Nephron progenitor cell (in vitro differentiated cells): ENCODE measurements around the gene LARP6.

ENCODE experiments used
- DNase-seq: peaks from one replicate; pipeline ENCODE4 v3.0.0; 2021
- H3K27ac Mint-ChIP-seq: 2 replicates; pipeline ENCODE4 v1.8.0; 2021; ENCODE audit warnings: mild to moderate bottlenecking, moderate library complexity, mixed read lengths
- H3K27me3 Mint-ChIP-seq: 2 replicates; pipeline ENCODE4 v1.8.0; 2021; ENCODE audit warnings: mild to moderate bottlenecking, low read depth, mixed read lengths; ENCODE audit not compliant: poor library complexity
- H3K36me3 Mint-ChIP-seq: 2 replicates; pipeline ENCODE4 v1.8.0; 2021; ENCODE audit warnings: low read depth, mixed read lengths
- H3K4me1 Mint-ChIP-seq: 2 replicates; pipeline ENCODE4 v1.8.0; 2021; ENCODE audit warnings: mixed read lengths
- H3K4me3 Mint-ChIP-seq: 2 replicates; pipeline ENCODE4 v1.8.0; 2021; ENCODE audit warnings: mild to moderate bottlenecking, moderate library complexity, mixed read lengths
- H3K9me3 Mint-ChIP-seq: 2 replicates; pipeline ENCODE4 v1.8.0; 2021; ENCODE audit warnings: mild to moderate bottlenecking, moderate library complexity, mixed read lengths
- CTCF ChIP-seq: fragments of 200-600 bp; sonication (generic); IDR thresholded peaks from 2 replicates; pipeline ENCODE4 v1.5.0; 2021; ENCODE audit warnings: antibody characterized with exemption

Gene LARP6

GRCh38 chr15:70853973-70854665 is at the start of gene LARP6:
TSS of gene LARP6 (minus strand) at chr15:70854157. CDS start at chr15:70854088, 69 bp downstream.
- H3K9me3 Mint-ChIP-seq = no peaks in the 10 kb centered on the region
- peaks cover 25% of the 10 kb centered on the region for H3K36me3 Mint-ChIP-seq
- no peak for TF ChIP-seq CTCF
- peaks cover 21% of the 10 kb centered on the region for H3K4me1 Mint-ChIP-seq
- H3K27me3 Mint-ChIP-seq = peaks cover 21% of the 10 kb centered on the region
- peak within 1 kb of the TSS; percentile 43 for H3K27ac Mint-ChIP-seq
- H3K4me3 Mint-ChIP-seq = peak within 1 kb of the TSS; percentile 91
- DNase-seq = peak; percentile 84

DNA sequence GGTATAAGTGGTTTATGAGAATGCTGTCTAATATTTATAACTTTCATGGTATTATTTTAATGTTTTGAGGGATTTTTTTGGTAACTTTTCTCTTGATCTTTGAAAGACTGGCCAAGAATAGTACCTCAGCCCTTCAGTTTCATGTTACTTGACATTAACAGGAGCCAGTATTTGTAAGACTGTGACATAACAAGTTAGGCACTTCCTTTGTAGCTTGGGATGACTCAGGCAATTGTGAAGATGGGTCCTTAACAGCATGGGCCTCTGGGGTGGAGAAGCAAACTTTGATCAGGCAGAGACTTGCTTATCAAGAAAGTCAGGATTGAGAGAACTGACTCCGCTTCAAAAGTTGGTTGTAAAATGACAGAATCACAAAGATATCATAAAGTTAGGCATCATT is 48.1 kb upstream of the LARP6 start:
- DNase-seq = no peak
- no peak for TF ChIP-seq CTCF

GRCh38 chr15:70892912-70893560 is 39.1 kb upstream of the LARP6 start:
- Mint-ChIP-seq H3K27me3 (no peaks in the 10 kb centered on the region), H3K4me3 (peak overlapping the region; percentile 94), H3K36me3 (peaks cover 8% of the 10 kb centered on the region), H3K9me3 (no peaks in the 10 kb centered on the region), H3K4me1 (peaks cover 28% of the 10 kb centered on the region), H3K27ac (peak overlapping the region; percentile 98)
- DNase-seq = no peak
- no peak for TF ChIP-seq CTCF

More for the DNA sequence above, 48.1 kb upstream of the LARP6 start:
- no peaks in the 10 kb centered on the region for H3K4me1 Mint-ChIP-seq
- no peaks in the 10 kb centered on the region for H3K27me3 Mint-ChIP-seq
- H3K9me3 Mint-ChIP-seq = peaks cover 4% of the 10 kb centered on the region
- peaks cover 45% of the 10 kb centered on the region for H3K36me3 Mint-ChIP-seq
- no peak overlapping the region for H3K4me3 Mint-ChIP-seq
- H3K27ac Mint-ChIP-seq = no peak overlapping the region

DNA sequence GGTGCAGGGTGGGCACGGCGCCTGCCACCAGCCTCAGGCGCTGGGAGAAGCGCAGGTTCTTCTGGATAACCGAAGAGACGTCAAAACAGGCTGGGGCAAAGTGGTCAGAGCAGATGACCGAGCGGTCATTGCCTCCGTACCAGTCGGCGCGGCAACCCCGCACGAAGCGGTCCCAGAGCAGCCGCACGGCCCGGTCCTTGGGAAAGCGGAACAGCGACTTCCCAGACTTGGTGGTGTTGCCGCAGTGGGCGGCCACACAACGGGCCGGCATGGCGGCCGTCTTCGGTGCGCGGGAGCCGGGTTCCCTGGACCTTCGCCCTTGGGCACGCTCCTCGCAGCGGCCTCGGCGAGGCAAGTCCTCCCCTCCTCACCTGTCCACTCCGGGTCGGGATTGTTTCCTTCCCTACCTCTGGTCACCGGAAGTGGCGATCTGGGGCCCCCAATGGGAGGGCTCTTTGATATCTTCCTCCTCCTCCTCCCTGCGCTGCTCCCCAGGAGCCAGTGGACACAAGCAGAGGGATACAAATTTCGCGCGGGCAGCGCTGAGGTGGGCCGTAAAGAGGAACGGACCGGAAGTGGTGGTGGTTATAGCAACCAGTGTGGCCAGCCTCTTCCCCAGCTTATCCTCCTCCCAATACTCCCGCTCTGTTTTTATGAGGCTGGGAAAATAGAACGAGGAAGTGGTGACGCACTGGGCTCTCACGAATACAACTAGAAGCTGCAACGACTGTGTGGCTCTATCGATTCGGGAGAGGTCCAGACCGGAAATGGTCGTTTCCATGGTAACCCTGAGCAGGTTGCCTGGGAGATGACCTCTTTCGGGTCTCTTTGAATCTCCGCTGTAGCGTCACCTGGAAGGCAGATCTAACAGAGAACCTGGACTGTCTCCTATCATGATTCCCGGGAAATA is 38.3 kb upstream of the LARP6 start, which contains the start of the genes LRRC49 and THAP10:
LRRC49 (plus strand) TSS at position 825 of the 910 bp plus-strand sequence; CDS start at position 894, 69 bp downstream.
THAP10 (minus strand) TSS at position 432 of the 910 bp plus-strand sequence; CDS start at position 271, 161 bp downstream.
- TF ChIP-seq CTCF = no peak
- H3K4me3 Mint-ChIP-seq = peak within 1 kb of the TSS; percentile 94
- peaks cover 11% of the 10 kb centered on the region for H3K36me3 Mint-ChIP-seq
- no peaks in the 10 kb centered on the region for H3K27me3 Mint-ChIP-seq
- peaks cover 28% of the 10 kb centered on the region for H3K4me1 Mint-ChIP-seq
- peak within 1 kb of the TSS; percentile 98 for H3K27ac Mint-ChIP-seq
- peak; percentile 80 for DNase-seq
- H3K9me3 Mint-ChIP-seq = no peaks in the 10 kb centered on the region

DNA sequence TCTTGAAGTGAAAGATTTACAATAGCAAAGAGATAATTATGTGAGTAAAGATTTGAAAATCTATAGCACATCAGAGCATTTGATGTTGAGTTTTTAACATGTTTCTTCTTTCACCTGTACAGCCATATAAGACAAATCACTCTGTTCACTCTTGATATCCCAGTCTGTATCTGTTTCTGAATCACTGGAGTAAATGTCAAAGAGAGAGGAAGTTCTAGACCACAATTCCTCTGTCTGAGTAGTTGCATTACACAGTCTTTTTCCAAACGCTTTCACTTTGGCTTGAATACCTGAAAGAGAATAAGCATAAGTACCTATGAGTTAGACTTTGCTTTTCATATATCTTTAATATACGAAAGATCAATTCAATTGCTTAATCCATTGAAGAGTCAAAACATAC is 28.4 kb upstream of the LARP6 start:
- no peaks in the 10 kb centered on the region for H3K4me1 Mint-ChIP-seq
- H3K27me3 Mint-ChIP-seq = no peaks in the 10 kb centered on the region
- H3K9me3 Mint-ChIP-seq = no peaks in the 10 kb centered on the region

More for the DNA sequence above, 28.4 kb upstream of the LARP6 start:
- no peak for DNase-seq
- Mint-ChIP-seq H3K27ac (no peak overlapping the region), H3K4me3 (no peak overlapping the region), H3K36me3 (no peaks in the 10 kb centered on the region)
- no peak for TF ChIP-seq CTCF
